ENCODE data around the gene GFER.
"Not testable (repeated sequence)": the region's sequence is repeated elsewhere in the genome, so short reads cannot be mapped to it uniquely, and the experiment has no call there.

Gene GFER

GRCh38 chr16:2026461-2027023 lies 42.5 kb downstream of the GFER start, which contains the start of gene NHERF2:
TSS of gene NHERF2 (plus strand) at chr16:2026902. CDS start at chr16:2027006, 104 bp downstream.
- no peak for DNase-seq (ENCODE audit: low read depth)

DNA sequence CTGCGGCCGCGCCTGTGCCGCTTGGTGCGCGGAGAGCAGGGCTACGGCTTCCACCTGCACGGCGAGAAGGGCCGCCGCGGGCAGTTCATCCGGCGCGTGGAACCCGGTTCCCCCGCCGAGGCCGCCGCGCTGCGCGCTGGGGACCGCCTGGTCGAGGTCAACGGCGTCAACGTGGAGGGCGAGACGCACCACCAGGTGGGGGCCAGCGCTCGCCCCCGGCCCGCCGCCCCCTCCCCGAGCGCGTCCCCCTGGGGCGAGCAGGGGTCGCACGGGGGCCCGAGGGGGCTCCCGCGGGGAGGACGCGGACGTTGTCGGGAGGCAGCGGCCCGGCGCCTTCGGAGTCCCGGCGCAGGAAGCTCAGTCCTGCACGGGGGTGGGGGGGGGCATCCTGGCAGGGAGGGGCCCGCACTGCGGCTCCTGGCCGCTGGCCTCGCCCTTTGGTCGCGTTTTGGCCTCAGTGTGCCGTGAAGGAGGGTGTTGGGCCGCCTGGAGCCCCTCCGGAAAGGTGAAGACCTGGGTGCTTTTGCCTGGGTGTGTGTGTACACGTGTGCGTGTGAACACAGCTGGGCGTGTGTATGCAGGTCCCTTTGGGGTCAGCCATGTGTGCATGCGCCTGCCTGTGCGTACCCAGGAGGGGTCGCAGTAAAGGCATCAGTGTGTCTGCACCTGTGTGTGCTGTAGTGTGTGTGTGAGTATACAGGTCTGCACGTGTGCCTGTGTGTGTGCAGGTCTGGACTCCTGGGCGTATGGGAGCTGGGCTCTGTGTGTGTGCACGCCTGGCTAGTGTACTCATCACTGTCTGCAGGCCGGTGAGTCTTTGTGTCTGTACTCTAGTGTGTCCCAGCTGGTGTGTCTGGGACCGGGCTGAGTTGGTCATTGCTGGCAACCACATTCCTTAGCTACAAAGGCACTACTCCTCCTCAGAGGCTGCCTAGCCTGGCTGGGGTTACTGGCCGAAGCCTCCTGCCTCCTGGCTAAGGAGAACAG lies 43.3 kb downstream of the GFER start:
- DNase-seq (ENCODE audit: low read depth) = no peak

GRCh38 chr16:2028146-2028545 lies 44.2 kb downstream of the GFER start:
- DNase-seq (ENCODE audit: low read depth) = no peak

- DNase-seq (ENCODE audit: low read depth) = no peak
Observed at GRCh38 chr16:2028620-2029220, 44.7 kb downstream of the GFER start.

DNA sequence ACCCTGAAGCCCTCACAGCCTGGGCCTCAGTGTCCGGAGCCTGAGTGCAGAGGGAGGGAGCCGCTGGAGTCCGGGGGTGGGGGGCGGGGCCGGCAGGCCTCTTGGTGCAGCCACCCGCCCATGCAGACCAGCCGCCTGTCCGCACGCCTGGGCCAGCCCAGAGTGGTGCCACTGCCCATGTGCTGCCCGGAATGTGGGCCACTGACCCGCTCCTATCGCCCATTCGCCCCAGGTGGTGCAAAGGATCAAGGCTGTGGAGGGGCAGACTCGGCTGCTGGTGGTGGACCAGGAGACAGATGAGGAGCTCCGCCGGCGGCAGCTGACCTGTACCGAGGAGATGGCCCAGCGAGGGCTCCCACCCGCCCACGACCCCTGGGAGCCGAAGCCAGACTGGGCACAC lies 45.4 kb downstream of the GFER start:
- no peak for DNase-seq (ENCODE audit: low read depth)

DNA sequence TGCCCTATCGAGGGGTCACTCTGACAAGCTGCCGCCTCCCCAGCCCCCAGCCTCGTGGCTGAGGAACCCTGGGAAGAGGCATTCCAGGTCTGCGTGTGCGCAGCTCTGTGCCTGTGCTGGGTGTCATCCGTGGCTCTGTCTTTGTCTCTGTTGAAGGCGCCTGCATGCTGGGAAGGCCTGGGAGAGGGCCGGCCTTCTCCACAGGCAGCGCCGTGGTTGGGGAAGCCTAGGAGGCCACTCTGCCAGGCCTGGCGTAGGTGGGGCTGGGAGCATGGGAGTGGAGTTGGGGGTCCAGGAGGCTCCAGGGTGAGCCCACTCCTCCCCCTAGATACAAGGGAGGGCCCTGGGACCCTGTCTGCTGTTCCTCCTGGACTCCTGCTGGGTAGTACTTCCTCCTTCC lies 46.0 kb downstream of the GFER start:
- DNase-seq (ENCODE audit: low read depth) = no peak

GRCh38 chr16:2031081-2031577 lies 47.1 kb downstream of the GFER start:
- DNase-seq (ENCODE audit: low read depth) = no peak

- DNase-seq (ENCODE audit: low read depth) = no peak
Observed at GRCh38 chr16:2032285-2033056, 48.5 kb downstream of the GFER start.

- no peak for DNase-seq (ENCODE audit: low read depth)
Observed at GRCh38 chr16:2033057-2033908, 49.3 kb downstream of the GFER start.

GRCh38 chr16:2033909-2034695 lies 50.1 kb downstream of the GFER start:
- not testable (repeated sequence) for DNase-seq (ENCODE audit: low read depth)

DNA sequence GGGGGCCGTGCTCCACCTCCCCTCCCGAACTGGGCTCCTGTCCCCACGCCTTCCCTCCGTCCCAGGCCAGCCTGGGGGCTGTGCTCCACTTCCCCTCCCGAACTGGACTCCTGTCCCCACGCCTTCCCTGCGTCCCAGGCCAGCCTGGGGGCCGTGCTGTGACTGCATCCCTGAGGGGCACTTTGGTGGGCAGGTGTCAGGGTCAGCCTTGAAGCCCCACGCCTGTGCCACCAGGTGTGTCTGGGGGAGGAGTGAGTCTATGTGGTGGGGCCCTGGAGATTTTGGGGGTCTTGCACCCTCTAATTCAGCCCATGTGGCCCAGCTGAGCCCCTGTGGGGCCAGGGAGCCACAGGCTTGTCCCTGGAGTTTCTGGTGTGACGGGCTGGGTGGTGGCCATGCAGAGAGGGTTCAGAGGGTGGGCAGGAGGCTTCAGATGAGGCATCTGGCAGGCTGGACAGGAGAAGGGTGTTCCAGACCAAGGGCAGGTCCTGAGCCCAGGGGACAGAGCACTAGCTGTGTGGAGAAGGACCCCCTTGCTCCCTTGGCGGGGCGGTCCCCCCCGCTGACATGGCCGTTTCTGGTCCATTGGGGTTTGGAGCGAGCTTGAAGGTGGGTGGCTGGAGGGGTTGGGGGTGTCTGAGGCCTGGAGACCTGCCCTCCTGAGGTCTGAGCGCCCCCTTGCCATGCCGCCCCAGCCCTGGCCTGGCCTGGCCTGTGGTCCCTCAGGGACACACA lies 50.9 kb downstream of the GFER start:
- DNase-seq (ENCODE audit: low read depth) = no peak

- DNase-seq (ENCODE audit: low read depth) = peak; percentile 65
Observed at GRCh38 chr16:2035431-2036199, 51.6 kb downstream of the GFER start.

GRCh38 chr16:2036200-2036966 lies 52.4 kb downstream of the GFER start:
- DNase-seq (ENCODE audit: low read depth) = no peak

GRCh38 chr16:2037115-2037514 lies 53.1 kb downstream of the GFER start:
- DNase-seq (ENCODE audit: low read depth) = no peak

Data from fibroblast of the conjunctiva (primary cell).